Adrenal gland (tissue), 5 donors: Measurements from ENCODE around the gene TTN.

Experiments
- POLR2A ChIP-seq, 2 donors: fragments of 450-650 bp; IDR thresholded peaks; one replicate each; pipeline ENCODE4 v1.6.1; 2017; ENCODE audit warnings: antibody characterized with exemption in 2 of 2, mild to moderate bottlenecking in 2 of 2, moderate library complexity in 1 of 2
- TF ChIP-seq, protein P1 (sequence below), 6 experiments: fragments of 450-650 bp in 4 of 6; fragments of 200-600 bp in 2 of 6; sonication (generic) in 1 of 6; IDR thresholded peaks; 1 replicate in 5 of 6; 2 replicates in 1 of 6; pipeline versions ENCODE4 v1.5.1 to v1.8.0; 2016 to 2021; ENCODE audit warnings: antibody characterized with exemption in 6 of 6, mild to moderate bottlenecking in 2 of 6, moderate library complexity in 1 of 6
- donor health status: DM: no; HTN: no; CAD: no.

GRCh38 chr2:178819992-178820391, 12.8 kb upstream of the TTN start:
- TF ChIP-seq, protein P1, sequence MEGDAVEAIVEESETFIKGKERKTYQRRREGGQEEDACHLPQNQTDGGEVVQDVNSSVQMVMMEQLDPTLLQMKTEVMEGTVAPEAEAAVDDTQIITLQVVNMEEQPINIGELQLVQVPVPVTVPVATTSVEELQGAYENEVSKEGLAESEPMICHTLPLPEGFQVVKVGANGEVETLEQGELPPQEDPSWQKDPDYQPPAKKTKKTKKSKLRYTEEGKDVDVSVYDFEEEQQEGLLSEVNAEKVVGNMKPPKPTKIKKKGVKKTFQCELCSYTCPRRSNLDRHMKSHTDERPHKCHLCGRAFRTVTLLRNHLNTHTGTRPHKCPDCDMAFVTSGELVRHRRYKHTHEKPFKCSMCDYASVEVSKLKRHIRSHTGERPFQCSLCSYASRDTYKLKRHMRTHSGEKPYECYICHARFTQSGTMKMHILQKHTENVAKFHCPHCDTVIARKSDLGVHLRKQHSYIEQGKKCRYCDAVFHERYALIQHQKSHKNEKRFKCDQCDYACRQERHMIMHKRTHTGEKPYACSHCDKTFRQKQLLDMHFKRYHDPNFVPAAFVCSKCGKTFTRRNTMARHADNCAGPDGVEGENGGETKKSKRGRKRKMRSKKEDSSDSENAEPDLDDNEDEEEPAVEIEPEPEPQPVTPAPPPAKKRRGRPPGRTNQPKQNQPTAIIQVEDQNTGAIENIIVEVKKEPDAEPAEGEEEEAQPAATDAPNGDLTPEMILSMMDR (IDR thresholded peaks at IDR 0.05): no peak
- no peak for TF ChIP-seq POLR2A (IDR thresholded peaks at IDR 0.05)
